Measurements from ENCODE around the gene SERPINA5. TPM values are rescaled to one million over a fixed set of nuclear protein-coding genes. Genes with fewer than 3 reads are reported as not detected.

SERPINA5 gene
- total and polyA plus RNA-seq, 2 donors (not counting 1 experiment from before 2014, with no cell fraction given), result not detected

- no peaks in the 10 kb centered on the region for H3K27me3 ChIP-seq (ENCODE audit: control insufficient read depth, insufficient read depth, low read length)
- H2AFZ ChIP-seq (ENCODE audit: low read length), result no peak overlapping the region
- H3K9me3 ChIP-seq (ENCODE audit: control insufficient read depth, insufficient read depth, low read depth, low read length), result no peaks in the 10 kb centered on the region
- H3K4me1 ChIP-seq (ENCODE audit: control insufficient read depth, extremely low read depth, insufficient read depth, low read length), result no peaks in the 10 kb centered on the region
- H3K4me2 ChIP-seq (ENCODE audit: extremely low read depth, insufficient read depth, low read length), result no peak overlapping the region
- no peak for DNase-seq (ENCODE audit: low read depth in 2 of 2)
- no peaks in the 10 kb centered on the region for H4K20me1 ChIP-seq (ENCODE audit: control insufficient read depth, extremely low read depth, insufficient read depth, low read length)
- H3K27ac ChIP-seq (ENCODE audit: insufficient read depth, low read length), result no peak overlapping the region
- no peak overlapping the region for H3K4me3 ChIP-seq (replicated peaks in 1 of 4; ENCODE audit: control extremely low read depth in 1 of 4, insufficient read depth in 1 of 4, low read depth in 3 of 4, low read length in 4 of 4)
- H3K79me2 ChIP-seq (ENCODE audit: control insufficient read depth, insufficient read depth, low read length), result no peaks in the 10 kb centered on the region
- no peaks in the 10 kb centered on the region for H3K36me3 ChIP-seq (ENCODE audit: control insufficient read depth, insufficient read depth, low read length)
- no peak for TF ChIP-seq CTCF (conservative IDR thresholded peaks at IDR 0.05 in 1 of 2, IDR thresholded peaks at IDR 0.05 in 1 of 2; ENCODE audit: low read depth in 1 of 2, low read length in 2 of 2)
- TF ChIP-seq EZH2 (IDR thresholded peaks at IDR 0.05; ENCODE audit: low read length, missing control alignments), result no peak
- no peak overlapping the region for H3K9ac ChIP-seq (ENCODE audit: insufficient read depth, low read length)
These were observed 36.5 kb upstream of the SERPINA5 start for GRCh38 chr14:94544726-94545125.

GRCh38 chr14:94545131-94545841, 35.9 kb upstream of the SERPINA5 start:
- TF ChIP-seq EZH2 (IDR thresholded peaks at IDR 0.05; ENCODE audit: low read length, missing control alignments), result no peak
- TF ChIP-seq CTCF (conservative IDR thresholded peaks at IDR 0.05 in 1 of 2, IDR thresholded peaks at IDR 0.05 in 1 of 2; ENCODE audit: low read depth in 1 of 2, low read length in 2 of 2), result no peak
- no peaks in the 10 kb centered on the region for H3K9me3 ChIP-seq (ENCODE audit: control insufficient read depth, insufficient read depth, low read depth, low read length)
- H3K36me3 ChIP-seq (ENCODE audit: control insufficient read depth, insufficient read depth, low read length), result no peaks in the 10 kb centered on the region
- H3K79me2 ChIP-seq (ENCODE audit: control insufficient read depth, insufficient read depth, low read length), result no peaks in the 10 kb centered on the region
- DNase-seq (ENCODE audit: low read depth in 2 of 2), result peak in 1 of 2 donors; percentile 35
- no peaks in the 10 kb centered on the region for H3K27me3 ChIP-seq (ENCODE audit: control insufficient read depth, insufficient read depth, low read length)
- H2AFZ ChIP-seq (ENCODE audit: low read length), result no peak overlapping the region
- no peak overlapping the region for H3K4me2 ChIP-seq (ENCODE audit: extremely low read depth, insufficient read depth, low read length)
- no peaks in the 10 kb centered on the region for H4K20me1 ChIP-seq (ENCODE audit: control insufficient read depth, extremely low read depth, insufficient read depth, low read length)
- H3K4me1 ChIP-seq (ENCODE audit: control insufficient read depth, extremely low read depth, insufficient read depth, low read length), result no peaks in the 10 kb centered on the region
- H3K9ac ChIP-seq (ENCODE audit: insufficient read depth, low read length), result no peak overlapping the region
- H3K4me3 ChIP-seq (replicated peaks in 1 of 4; ENCODE audit: control extremely low read depth in 1 of 4, insufficient read depth in 1 of 4, low read depth in 3 of 4, low read length in 4 of 4), result no peak overlapping the region
- no peak overlapping the region for H3K27ac ChIP-seq (ENCODE audit: insufficient read depth, low read length)

- TF ChIP-seq CTCF (conservative IDR thresholded peaks at IDR 0.05 in 1 of 2, IDR thresholded peaks at IDR 0.05 in 1 of 2; ENCODE audit: low read depth in 1 of 2, low read length in 2 of 2), result no peak
- no peak for TF ChIP-seq EZH2 (IDR thresholded peaks at IDR 0.05; ENCODE audit: low read length, missing control alignments)
- Histone ChIP-seq H3K27me3 (ENCODE audit: control insufficient read depth, insufficient read depth, low read length) (no peaks in the 10 kb centered on the region), H4K20me1 (ENCODE audit: control insufficient read depth, extremely low read depth, insufficient read depth, low read length) (no peaks in the 10 kb centered on the region), H2AFZ (ENCODE audit: low read length) (no peak overlapping the region), H3K4me3 (replicated peaks in 1 of 4; ENCODE audit: control extremely low read depth in 1 of 4, insufficient read depth in 1 of 4, low read depth in 3 of 4, low read length in 4 of 4) (no peak overlapping the region), H3K36me3 (ENCODE audit: control insufficient read depth, insufficient read depth, low read length) (no peaks in the 10 kb centered on the region), H3K9ac (ENCODE audit: insufficient read depth, low read length) (no peak overlapping the region), H3K9me3 (ENCODE audit: control insufficient read depth, insufficient read depth, low read depth, low read length) (no peaks in the 10 kb centered on the region), H3K27ac (ENCODE audit: insufficient read depth, low read length) (no peak overlapping the region), H3K4me1 (ENCODE audit: control insufficient read depth, extremely low read depth, insufficient read depth, low read length) (no peaks in the 10 kb centered on the region), H3K79me2 (ENCODE audit: control insufficient read depth, insufficient read depth, low read length) (no peaks in the 10 kb centered on the region), H3K4me2 (ENCODE audit: extremely low read depth, insufficient read depth, low read length) (no peak overlapping the region)
- DNase-seq (ENCODE audit: low read depth in 2 of 2), result no peak
These were observed 34.0 kb upstream of the SERPINA5 start for GRCh38 chr14:94547151-94547680.

Measured in fibroblast of lung (primary cell).